Limb (tissue), 2 donors: Measurements from ENCODE around the gene SOX1.

Source experiments
- DNase-seq, 2 donors: peaks; one replicate each; pipeline ENCODE4 v3.0.0-alpha.2; 2016; ENCODE audit errors: extremely low spot score in 2 of 2

The SOX1 gene

DNA sequence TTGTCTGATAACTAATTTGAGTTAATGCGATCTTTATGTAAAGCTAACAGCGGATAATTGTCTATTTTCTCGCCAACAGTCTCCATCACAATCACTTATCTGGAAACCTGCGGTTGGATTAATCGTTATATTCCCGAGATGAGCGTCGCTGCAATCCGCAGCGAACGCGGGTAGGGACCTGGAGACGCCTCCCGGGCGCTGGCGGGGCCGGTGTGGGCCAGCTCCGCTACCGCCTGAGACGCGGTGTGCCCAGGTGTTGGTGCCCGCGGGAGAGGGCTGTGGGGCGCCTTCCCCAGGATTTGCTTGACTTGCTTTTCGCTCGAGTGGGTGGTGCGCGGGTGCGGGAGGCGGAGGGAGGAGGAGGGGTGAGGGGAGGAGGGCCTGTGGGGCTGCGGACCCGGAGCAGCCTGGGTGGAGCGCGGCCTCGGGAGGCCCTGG is 38.3 kb downstream of the SOX1 start:
- no peak for DNase-seq

DNA sequence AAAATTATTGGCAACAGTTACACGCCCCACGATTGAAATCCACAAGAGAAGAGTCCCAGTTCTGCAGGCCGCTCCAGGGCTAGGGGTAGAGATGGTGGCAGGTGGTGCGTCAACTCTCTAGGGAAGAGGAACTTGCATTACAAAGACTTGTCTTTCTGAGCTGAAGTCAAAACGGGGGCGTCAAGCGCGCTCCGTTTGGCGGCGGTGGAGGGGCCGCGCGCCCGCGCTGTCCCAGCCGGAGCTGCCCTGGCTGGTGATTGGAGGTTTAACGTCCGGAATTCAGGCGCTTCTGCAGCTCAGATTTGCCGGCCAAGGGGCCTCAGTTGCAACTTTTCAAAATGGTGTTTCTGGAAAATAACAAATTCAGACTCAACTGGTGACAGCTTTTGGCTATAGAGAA is 38.9 kb downstream of the SOX1 start:
- DNase-seq = peak in 1 of 2 donors; percentile 61

DNA sequence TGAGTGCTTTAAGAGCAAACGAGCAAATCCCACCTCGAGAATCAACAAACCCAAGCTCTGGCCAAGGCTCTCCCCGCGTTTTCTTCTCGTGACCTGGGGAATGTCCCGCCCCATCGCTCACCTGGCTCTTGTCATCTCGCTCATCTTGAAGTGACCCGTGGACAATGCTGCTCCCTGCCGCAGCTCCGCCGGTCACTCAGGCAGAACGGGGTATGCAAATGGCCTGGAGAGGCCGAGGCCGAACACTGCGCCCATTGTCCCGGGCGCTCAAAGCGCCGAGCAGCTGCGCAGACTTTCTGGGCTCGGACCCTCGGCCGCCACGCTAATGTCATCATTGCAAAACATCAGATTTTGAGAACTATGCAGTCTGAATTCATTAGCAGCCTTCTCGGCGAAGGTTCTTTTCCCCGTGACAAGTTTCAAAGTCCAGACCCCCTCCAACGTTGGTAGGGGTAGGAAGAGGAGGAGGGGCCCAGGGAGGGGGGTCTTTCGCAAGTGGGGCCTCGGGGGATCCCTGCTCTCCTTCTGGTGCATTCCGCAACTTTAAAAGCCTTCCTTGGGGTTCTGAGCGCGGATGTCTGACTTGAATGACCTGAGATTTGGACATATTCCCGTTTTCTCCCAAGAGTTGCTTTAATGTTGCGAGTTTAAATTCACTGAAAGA is 39.7 kb downstream of the SOX1 start:
- DNase-seq = no peak

DNA sequence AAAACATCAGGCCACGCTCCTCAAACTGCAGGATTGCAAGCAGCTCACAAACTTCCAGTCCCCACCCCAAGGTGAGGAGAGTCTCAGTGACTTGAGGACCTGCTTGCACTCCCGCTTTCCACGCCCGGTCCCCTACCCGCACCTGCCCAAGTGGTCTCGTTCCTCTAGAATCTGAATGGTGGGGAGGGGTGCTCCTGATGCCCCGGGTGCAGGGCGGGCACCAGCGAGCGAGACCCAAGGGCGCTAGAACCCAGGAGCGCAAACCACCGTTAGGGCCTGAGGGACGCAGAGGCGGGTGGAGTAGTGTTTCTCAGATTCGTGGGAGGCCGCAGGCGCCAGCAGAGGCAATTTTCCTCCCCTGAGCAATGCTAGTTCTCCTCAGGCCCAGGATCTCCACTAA is 40.3 kb downstream of the SOX1 start:
- no peak for DNase-seq

DNA sequence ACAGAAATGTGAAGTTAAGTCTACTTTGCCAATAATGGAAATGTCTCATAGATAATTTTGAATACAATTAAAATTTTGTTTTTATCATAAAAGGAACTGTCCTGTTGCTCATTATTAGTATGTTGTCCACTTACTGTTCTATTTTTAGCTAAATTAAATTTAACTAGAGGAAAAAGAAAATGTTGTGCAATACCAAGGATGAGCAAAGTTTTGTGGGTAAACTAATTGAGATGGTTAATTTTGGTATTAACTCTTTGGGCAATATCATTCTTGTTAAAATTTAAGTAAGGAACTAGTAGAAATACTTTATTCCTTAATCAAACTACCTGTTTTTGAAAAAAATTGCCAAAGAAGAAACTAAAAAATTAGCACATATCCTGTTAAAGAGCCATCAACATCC is 43.5 kb downstream of the SOX1 start:
- no peak for DNase-seq

DNA sequence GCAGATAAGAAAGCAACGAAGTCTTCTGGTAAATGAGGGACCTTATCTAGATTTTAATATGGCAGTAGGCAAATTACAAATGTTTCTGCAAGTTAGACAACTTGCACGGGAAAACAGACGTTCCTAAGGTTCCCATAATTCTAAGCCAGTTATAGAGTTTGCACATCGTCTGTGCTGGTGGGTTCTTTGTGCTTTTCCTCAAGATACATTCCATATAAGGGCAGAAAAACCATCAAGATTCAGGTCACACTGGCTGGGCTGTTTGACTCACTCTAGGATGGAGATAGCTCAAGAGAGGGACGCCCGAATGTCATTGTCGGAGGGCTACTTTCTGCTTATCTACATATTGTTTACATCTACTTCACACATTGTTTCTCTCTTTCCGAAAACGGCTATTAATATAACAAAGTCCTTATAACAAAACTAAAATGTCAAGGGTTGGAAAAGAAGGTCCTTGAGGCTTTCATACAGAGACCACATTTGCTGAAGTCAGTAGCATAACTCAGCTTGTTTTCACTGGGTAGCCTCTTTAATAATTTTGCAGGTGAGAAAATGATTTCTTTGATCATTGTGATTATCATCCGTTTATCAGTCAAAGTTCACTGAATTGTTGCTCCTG is 44.4 kb downstream of the SOX1 start:
- no peak for DNase-seq

DNA sequence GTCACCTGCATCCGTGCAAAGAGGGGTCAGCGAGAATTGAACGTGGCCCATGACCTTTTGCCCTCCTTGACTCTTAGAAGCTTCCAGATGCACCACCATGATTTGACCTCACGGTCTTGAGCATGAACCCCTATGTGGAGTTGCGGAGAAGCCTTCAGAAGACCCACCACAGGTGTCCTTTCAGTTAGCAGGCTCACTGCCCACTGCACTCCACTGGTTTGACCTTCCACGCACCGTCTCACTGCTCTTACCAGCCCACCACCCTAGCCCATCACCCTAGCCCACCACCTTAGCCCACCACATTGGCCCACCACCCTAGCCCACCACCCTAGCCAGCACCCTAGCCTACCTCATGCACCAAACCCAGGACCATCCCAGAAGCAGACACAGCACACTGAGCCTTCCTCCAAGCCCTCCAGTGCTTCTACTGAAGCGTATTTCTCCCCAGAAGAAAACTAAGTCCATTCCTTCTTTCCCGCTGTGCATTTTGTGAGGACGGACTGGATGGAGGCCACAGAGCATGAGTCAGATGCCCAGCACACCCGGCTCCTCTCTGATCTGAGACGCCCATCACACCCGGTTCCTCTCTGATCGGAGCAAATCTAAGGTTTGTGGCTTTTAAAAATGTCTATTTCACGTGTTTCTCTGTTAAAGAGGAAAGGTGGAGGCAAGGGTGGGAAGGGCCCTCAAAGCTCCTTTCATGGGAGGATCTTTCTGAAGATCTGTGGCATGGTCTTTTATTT is 45.8 kb downstream of the SOX1 start:
- DNase-seq = no peak

DNA sequence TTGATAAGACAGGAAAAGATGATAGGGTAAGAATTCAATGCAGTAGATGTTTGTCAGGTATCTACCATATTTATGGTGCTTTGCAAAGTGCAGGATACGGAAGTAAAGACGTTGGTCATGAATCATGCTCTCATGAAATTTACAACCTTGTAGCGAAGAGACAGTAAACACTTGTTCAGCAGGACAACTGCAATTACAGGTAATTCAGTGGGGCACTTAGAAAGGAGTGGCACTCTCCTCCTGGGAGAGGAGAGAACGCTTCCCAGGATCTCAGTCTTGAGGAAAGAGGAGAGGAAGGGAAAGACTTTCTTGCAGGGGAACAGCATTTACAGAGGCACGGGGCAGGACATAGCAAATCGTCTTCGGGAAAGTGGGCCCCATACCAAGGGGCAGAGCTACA is 46.4 kb downstream of the SOX1 start:
- DNase-seq = no peak

DNA sequence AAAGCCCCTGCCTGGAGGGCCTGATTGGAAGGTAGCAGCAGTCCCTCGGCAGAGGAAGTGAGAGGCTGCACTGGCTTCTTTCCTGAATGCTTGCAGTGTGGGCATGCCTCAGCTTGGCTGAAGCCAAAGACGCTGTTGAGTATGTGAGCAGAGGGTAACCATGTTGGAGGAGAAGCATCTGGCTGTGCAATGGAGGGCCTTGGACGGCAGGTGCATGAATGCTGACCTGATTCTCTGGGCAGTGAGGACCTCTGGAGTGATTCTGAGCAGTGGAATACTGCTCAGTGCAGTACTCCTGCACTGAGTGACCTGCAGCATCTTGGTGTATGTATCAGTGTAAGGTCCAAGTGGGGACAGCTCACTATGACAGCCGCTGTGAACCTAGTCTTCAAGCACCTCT is 46.9 kb downstream of the SOX1 start:
- DNase-seq = no peak

DNA sequence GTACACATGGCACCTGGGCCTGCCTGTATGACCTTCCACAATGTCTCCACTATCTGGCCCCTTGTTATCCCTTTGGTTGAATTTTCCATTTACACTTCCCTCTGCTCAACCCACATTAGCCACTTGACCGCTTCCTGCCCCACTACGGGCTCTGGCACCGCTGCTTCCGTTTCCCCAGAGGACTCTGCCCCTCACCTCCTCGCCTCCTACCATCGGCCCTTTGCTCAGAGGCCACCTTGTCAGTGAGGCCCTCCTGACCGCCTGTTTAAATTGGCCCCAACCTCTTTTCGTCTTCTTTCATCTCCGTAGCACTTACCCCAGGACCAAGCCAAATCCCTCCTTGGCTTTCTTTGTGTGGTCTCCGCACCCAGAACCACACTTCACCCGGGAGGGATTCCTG is 47.4 kb downstream of the SOX1 start:
- no peak for DNase-seq

DNA sequence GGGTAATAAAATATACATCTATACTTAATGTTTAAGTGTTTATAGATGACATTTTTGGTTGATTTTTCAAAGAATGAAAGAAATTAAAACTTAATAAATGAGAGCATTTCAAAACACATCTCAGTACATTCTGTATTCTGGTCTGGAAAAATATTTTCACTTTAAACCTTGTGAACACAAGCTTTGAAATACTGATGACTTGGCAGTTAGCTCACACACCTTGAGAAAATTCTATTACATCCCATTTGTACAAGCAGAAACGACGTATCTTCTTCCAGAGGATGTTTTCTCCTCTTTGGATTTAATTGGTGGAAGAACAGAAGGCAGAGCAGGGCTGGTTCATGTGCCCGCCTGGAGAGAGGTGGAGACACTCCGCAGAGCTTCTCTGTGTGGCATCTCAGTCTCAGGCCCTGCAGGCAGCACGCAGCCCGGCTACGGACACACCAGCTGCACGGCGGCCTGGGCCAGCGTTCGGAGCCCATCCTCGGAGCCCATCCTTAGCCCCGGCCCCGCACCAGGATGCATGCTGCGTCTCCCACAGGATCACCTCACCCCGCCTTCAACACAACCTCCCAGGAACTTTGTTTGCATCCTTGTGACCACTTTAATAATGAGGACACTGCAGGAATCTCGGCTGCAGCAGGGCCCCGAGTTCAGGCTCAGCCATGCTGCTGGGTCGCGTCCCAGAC is 48.6 kb downstream of the SOX1 start:
- no peak for DNase-seq

DNA sequence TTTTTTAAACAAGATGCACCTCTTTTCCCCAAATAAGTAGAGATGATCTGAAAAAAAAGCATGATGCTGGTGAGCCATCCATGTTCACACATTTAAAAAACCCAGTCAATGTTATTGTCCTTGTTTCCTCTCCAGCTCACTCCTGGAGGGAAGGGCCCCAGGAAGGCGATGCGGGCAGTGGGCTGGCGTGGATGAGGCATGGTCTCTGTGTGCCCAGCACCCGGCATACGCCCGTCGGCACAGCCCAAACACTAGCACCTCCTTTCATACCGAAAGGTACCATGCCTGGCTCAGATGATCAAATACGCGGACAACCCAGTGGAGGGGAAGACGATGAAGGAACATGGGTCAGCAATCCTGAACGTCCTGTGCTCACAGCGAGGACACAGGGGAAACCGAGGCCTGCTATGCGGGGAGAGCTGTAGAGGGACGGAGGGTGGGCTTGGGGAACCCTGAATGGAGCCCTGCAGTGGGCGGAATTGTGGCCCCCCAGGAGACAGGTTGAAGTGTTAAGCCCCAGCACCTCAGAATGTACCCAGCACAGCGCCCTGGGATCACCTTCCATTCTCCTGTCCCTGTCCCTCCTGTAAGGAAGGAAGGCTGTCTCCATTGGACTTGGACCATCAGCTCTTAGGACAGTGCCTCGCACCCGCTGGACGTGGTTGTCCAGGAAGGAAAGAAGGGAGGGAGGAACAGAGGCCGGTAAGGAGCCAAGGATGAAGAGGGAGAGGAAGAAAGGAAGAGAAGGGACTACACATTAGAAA is 49.4 kb downstream of the SOX1 start:
- no peak for DNase-seq

DNA sequence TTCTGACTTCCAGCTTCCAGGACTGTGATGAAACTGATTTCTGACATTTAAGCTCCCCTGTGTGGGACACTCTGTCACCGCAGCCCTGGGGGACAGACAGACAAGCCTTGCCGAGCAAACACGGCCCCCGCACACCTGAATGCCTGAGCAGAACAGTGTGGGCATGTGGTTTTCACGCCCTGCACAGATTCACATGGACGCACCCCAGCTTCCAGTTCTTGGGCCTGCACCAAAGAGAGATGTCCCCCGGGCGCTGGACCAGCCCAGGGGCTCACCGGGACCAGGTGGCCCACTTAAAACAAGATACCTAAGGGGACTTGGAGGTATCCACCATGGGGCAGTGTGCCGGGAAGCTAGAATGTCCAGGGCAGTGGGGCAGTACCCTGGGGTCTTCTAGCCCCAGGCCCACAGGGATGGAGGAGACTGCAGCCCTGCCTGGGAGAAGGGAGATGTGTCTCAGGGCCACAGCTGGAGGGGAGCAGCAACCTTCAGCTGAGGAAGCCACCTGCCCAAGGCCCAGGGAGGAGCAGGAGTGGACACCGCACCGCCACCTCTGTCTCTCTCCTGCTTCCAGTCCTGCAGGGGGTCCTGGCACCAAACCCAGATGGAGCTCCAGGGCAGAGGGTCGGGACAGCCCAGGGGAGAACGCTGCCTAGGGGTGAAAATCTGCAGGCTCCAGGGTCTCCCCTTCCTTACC is 50.5 kb downstream of the SOX1 start:
- DNase-seq = no peak

DNA sequence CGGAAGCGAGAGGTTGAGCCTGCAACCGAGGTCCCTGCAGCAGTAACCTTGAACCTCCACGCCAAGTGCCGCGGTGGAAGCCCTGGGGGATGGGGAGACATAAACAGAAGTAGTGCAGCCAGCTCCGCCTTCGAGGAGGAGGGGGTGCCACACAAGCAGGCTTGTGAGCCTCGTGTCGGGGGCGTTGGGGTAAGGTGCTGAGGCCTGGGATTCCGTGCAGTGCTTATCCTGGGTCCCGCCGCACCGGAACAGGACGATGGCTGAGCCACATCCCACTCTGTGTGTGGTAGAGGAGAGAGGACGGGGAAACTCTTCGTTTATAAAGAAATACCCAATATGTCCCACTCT is 51.0 kb downstream of the SOX1 start:
- DNase-seq = no peak

DNA sequence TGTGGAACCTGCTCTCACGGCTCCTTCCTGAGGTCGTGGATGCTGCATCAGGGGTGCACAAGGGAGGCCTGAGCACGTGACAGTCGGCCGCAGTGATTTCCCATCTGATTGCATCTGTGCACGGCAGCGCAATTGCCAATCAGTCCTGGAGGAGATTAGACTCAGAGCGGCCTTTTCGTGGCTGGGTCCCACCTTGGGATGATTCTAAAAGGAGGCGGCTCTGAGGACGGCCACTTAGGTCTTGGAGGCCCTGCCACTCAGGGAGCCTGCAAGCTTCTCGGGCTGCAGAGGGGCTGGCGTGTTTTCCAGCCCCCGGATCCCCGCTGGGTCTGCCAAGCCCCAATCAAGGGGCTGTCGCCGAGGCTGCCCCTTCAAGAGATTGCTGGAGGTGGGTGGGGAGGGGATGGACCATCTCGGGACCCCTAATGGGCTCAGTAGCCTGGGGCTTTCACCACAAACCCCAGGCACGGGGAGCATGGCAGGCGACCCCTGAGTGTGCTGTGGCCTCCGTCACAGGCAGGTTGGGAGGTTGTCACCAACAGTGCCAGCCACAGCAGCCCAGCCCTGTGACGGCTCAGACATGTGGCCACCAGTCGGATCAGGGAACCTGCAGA is 51.6 kb downstream of the SOX1 start:
- DNase-seq = no peak

DNA sequence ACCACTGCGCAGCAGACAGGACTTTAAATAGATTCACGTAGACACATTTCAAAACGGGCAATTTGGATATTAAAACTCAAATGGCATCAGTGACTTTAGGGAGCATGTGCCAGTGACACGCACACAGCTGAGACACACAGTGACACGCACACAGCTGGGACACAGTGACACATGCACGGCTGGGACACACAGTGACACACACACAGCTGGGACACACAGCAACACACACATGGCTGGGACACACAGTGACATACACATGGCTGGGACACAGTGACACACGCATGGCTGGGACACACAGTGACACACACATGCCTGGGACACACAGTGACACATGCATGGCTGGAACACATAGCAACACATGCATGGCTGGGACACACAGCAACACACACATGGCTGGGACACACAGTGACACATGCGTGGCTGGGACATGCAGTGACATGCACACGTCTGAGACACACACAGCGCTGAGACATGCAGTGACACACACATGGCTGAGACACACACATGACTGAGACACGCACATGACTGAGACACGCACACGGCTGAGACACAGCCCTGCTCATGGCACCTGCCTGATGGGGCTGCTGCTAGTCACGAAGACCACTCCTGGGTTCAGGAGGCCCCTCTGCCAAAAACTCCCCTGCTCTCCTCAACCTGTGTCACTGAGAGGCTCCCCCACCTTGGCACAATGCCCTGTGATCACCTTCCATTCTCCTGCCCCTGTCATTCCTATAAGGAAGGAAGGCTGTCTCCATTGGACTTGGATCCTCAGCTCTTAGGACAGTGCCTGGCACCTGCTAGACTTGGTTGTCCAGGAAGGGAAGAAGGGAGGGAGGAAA is 52.5 kb downstream of the SOX1 start:
- no peak for DNase-seq

DNA sequence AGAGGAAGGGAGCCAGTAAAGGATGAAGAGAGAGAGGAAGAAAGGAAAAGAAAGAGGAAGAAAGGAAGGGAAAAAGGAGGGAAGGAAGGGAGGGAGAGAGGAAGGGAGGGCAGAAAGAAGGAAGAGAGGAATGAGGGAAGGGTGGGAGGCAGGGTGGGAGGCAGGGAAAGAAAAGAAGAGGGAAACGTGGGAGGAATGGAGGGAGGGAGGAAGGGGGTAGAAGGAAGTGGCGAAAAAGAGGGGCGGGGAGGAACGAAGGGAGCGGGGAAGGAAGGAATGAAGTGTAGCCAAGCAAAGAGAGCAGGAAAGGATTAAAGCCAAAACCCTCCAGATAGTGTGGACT is 53.1 kb downstream of the SOX1 start:
- DNase-seq = no peak
